ENCODE measurements around the gene VSIG10. TPM values are rescaled to one million over a fixed set of nuclear protein-coding genes. Genes with fewer than 3 reads are reported as not detected.

The VSIG10 gene
- total and polyA plus RNA-seq, 2 of the 13 experiments (the other 11 are each of a cell fraction or from before 2014, with no cell fraction given) = 25.6 to 42.5 TPM

GRCh38 chr12:118052324-118053070 is 51.3 kb downstream of the VSIG10 start (continued):
- peak; percentile 97 for TF ChIP-seq PAXIP1 (CRISPR knock-in tag; conservative IDR thresholded peaks at IDR 0.05)
- TF ChIP-seq, protein P1, sequence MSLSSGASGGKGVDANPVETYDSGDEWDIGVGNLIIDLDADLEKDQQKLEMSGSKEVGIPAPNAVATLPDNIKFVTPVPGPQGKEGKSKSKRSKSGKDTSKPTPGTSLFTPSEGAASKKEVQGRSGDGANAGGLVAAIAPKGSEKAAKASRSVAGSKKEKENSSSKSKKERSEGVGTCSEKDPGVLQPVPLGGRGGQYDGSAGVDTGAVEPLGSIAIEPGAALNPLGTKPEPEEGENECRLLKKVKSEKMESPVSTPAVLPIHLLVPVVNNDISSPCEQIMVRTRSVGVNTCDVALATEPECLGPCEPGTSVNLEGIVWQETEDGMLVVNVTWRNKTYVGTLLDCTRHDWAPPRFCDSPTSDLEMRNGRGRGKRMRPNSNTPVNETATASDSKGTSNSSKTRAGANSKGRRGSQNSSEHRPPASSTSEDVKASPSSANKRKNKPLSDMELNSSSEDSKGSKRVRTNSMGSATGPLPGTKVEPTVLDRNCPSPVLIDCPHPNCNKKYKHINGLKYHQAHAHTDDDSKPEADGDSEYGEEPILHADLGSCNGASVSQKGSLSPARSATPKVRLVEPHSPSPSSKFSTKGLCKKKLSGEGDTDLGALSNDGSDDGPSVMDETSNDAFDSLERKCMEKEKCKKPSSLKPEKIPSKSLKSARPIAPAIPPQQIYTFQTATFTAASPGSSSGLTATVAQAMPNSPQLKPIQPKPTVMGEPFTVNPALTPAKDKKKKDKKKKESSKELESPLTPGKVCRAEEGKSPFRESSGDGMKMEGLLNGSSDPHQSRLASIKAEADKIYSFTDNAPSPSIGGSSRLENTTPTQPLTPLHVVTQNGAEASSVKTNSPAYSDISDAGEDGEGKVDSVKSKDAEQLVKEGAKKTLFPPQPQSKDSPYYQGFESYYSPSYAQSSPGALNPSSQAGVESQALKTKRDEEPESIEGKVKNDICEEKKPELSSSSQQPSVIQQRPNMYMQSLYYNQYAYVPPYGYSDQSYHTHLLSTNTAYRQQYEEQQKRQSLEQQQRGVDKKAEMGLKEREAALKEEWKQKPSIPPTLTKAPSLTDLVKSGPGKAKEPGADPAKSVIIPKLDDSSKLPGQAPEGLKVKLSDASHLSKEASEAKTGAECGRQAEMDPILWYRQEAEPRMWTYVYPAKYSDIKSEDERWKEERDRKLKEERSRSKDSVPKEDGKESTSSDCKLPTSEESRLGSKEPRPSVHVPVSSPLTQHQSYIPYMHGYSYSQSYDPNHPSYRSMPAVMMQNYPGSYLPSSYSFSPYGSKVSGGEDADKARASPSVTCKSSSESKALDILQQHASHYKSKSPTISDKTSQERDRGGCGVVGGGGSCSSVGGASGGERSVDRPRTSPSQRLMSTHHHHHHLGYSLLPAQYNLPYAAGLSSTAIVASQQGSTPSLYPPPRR (CRISPR knock-in tag; IDR thresholded peaks at IDR 0.05; ENCODE audit: borderline replicate concordance) = peak; percentile 84
- TF ChIP-seq ZNF850 (CRISPR knock-in tag; conservative IDR thresholded peaks at IDR 0.05) = no peak
- TF ChIP-seq FOXK2 (IDR thresholded peaks at IDR 0.05) = peak; percentile 88
- TF ChIP-seq ELF4 (CRISPR knock-in tag; IDR thresholded peaks at IDR 0.05; ENCODE audit: borderline replicate concordance) = 0 out of 2 replicates have a peak, but pooled peaks have one; percentile 56
- no peak; the same call in 1 of the 2 replicates for TF ChIP-seq CHD2 (IDR thresholded peaks at IDR 0.05; ENCODE audit: low read depth, low read length)
- TF ChIP-seq HIVEP1 (CRISPR knock-in tag; IDR thresholded peaks at IDR 0.05) = no peak
- TF ChIP-seq, protein P2, sequence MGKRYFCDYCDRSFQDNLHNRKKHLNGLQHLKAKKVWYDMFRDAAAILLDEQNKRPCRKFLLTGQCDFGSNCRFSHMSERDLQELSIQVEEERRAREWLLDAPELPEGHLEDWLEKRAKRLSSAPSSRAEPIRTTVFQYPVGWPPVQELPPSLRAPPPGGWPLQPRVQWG (CRISPR knock-in tag; IDR thresholded peaks at IDR 0.05; ENCODE audit: borderline replicate concordance, low read depth) = no peak
- TF ChIP-seq HMG20B (CRISPR knock-in tag; conservative IDR thresholded peaks at IDR 0.05) = peak; percentile 91
- TF ChIP-seq SOX6 (IDR thresholded peaks at IDR 0.05) = no peak
- peak; percentile 89 for TF ChIP-seq SOX6 (CRISPR knock-in tag; IDR thresholded peaks at IDR 0.05)
- TF ChIP-seq PAF1 (CRISPR knock-in tag; IDR thresholded peaks at IDR 0.05) = no peak
- no peak for TF ChIP-seq LBX2 (CRISPR knock-in tag; IDR thresholded peaks at IDR 0.05; ENCODE audit: borderline replicate concordance)
- no peak for TF ChIP-seq ZNF496 (CRISPR knock-in tag; IDR thresholded peaks at IDR 0.05; ENCODE audit: insufficient replicate concordance)
- peak; percentile 87 for TF ChIP-seq MLX (CRISPR knock-in tag; IDR thresholded peaks at IDR 0.05)
- peak; percentile 85 for TF ChIP-seq KDM1A (CRISPR knock-in tag; IDR thresholded peaks at IDR 0.05)
- TF ChIP-seq ZBTB42 (CRISPR knock-in tag; IDR thresholded peaks at IDR 0.05) = no peak
- no peak for TF ChIP-seq ZNF382 (CRISPR knock-in tag; IDR thresholded peaks at IDR 0.05; ENCODE audit: borderline replicate concordance)
